Measurements from ENCODE around the gene GRIK4. TPM values are rescaled to one million over a fixed set of nuclear protein-coding genes. Genes with fewer than 3 reads are reported as not detected.

Gene GRIK4
- total and polyA plus RNA-seq, 9 of the 15 experiments (the other 6 are each of a cell fraction or from before 2014, with no cell fraction given) = not detected

DNA sequence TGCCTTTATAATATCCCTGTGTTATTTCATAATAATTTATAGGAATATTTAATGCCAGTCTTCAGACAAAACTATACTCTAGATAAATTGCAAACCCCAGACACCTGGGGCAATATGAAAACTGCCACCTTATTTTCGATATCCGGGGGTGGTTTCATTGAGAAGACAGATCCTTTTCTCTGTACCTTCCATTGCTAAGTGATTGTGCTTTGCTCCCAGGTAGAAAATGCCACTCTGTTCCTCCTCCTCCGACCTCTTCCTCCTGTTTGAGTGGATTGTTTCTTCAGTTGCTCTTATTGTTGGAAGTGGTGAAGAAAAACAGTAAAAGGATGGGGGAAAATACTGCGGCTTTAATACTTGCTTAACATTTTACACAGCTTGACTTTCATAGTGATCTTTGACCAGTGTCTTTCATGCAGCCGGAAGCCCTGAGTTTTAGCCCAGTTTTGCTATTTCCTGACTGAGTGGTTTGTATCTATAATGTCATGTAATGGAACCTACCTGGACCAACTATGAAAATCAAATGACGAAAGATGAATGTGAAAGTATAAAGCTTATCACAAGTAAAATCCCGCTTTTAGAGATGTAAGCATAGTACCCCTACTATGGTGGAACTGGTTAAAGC is 5.6 kb upstream of the GRIK4 start:
- intact Hi-C loops (cut with micrococcal nuclease) = no loop called here

More for the DNA sequence above, 5.6 kb upstream of the GRIK4 start:
- FAIRE-seq (no peak), ATAC-seq (no peak), DNase-seq (ENCODE audit: extremely low read depth in 1 of 4, low spot score in 3 of 4) (no peak)
- Histone ChIP-seq H4K20me1 (replicated peaks; ENCODE audit: control insufficient read depth, insufficient read depth, low read length) (peaks cover 12% of the 10 kb centered on the region), H3K27me3 (ENCODE audit: control insufficient read depth in 2 of 2, insufficient read depth in 2 of 2, low read length in 2 of 2) (peaks cover 37 to 49% of the 10 kb centered on the region in 2 experiments; a peak in 4 of 5 replicates), H3K36me3 (ENCODE audit: control insufficient read depth, insufficient read depth, low read length) (no peaks in the 10 kb centered on the region), H3K4me3 (no peak overlapping the region), H3K27ac (ENCODE audit: extremely low read depth, low read depth, low read length) (no peak overlapping the region), H3K9me1 (ENCODE audit: control insufficient read depth, insufficient read depth, low read length) (no peaks in the 10 kb centered on the region), H3K4me2 (ENCODE audit: insufficient read depth, low read length) (no peak overlapping the region), H3K79me2 (ENCODE audit: control insufficient read depth, insufficient read depth, low read length) (no peaks in the 10 kb centered on the region), H3K4me1 (replicated peaks in 1 of 2; ENCODE audit: control insufficient read depth in 2 of 2, insufficient read depth in 2 of 2, low read length in 2 of 2) (peaks cover 0 to under 1% of the 10 kb centered on the region in 2 experiments; a peak in 1 of 5 replicates), H2AFZ (ENCODE audit: low read depth, low read length) (no peak overlapping the region), H3K9ac (ENCODE audit: insufficient read depth in 1 of 2, low read depth in 2 of 2, low read length in 2 of 2) (no peak overlapping the region), H3K9me3 (replicated peaks; ENCODE audit: control insufficient read depth, insufficient read depth, low read depth, low read length) (no peaks in the 10 kb centered on the region)
- WGBS (ENCODE audit: insufficient coverage, low coverage, missing lambda C conversion rate) = under 1% methylated on average over 7 of the region's 7 CpGs
- no TSS peak for BruUV-seq (replicated peaks)
- in situ Hi-C loops (cut with MboI) = no loop called here
- ChIA-PET POLR2A (interaction anchor here (1.1 kb wide), 1 partner anchor 207 kb away, joined by 3 read pairs; no protein-coding TSS in a partner anchor), CTCF (ENCODE audit: low intra/inter-chr PET ratio) (no interaction called here)
- no peak for TF ChIP-seq ZNF133 (CRISPR knock-in tag; IDR thresholded peaks at IDR 0.05)
- TF ChIP-seq POLR2AphosphoS5 (IDR thresholded peaks at IDR 0.05; ENCODE audit: control insufficient read depth, insufficient read depth, low read depth, low read length) = no peak
- TF ChIP-seq, protein P1, sequence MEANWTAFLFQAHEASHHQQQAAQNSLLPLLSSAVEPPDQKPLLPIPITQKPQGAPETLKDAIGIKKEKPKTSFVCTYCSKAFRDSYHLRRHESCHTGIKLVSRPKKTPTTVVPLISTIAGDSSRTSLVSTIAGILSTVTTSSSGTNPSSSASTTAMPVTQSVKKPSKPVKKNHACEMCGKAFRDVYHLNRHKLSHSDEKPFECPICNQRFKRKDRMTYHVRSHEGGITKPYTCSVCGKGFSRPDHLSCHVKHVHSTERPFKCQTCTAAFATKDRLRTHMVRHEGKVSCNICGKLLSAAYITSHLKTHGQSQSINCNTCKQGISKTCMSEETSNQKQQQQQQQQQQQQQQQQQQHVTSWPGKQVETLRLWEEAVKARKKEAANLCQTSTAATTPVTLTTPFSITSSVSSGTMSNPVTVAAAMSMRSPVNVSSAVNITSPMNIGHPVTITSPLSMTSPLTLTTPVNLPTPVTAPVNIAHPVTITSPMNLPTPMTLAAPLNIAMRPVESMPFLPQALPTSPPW (CRISPR knock-in tag; IDR thresholded peaks at IDR 0.05) = no peak
- TF ChIP-seq ZNF217 (CRISPR knock-in tag; IDR thresholded peaks at IDR 0.05) = no peak
- TF ChIP-seq, protein P2, sequence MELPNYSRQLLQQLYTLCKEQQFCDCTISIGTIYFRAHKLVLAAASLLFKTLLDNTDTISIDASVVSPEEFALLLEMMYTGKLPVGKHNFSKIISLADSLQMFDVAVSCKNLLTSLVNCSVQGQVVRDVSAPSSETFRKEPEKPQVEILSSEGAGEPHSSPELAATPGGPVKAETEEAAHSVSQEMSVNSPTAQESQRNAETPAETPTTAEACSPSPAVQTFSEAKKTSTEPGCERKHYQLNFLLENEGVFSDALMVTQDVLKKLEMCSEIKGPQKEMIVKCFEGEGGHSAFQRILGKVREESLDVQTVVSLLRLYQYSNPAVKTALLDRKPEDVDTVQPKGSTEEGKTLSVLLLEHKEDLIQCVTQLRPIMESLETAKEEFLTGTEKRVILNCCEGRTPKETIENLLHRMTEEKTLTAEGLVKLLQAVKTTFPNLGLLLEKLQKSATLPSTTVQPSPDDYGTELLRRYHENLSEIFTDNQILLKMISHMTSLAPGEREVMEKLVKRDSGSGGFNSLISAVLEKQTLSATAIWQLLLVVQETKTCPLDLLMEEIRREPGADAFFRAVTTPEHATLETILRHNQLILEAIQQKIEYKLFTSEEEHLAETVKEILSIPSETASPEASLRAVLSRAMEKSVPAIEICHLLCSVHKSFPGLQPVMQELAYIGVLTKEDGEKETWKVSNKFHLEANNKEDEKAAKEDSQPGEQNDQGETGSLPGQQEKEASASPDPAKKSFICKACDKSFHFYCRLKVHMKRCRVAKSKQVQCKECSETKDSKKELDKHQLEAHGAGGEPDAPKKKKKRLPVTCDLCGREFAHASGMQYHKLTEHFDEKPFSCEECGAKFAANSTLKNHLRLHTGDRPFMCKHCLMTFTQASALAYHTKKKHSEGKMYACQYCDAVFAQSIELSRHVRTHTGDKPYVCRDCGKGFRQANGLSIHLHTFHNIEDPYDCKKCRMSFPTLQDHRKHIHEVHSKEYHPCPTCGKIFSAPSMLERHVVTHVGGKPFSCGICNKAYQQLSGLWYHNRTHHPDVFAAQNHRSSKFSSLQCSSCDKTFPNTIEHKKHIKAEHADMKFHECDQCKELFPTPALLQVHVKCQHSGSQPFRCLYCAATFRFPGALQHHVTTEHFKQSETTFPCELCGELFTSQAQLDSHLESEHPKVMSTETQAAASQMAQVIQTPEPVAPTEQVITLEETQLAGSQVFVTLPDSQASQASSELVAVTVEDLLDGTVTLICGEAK (IDR thresholded peaks at IDR 0.05) = no peak
- TF ChIP-seq, protein P2 (CRISPR knock-in tag; IDR thresholded peaks at IDR 0.05) = no peak

Data from K562 (cell line).